Smooth muscle cell (in vitro differentiated cells): ENCODE measurements around the gene HHIPL1. TPM values are rescaled to one million over a fixed set of nuclear protein-coding genes. Genes with fewer than 3 reads are reported as not detected.

Experiments
- DNase-seq: peaks from one replicate; lab custom pipeline; 2025; ENCODE audit not compliant: unreplicated experiment; lab: John Stamatoyannopoulos, UW
- H2AFZ ChIP-seq: fragments of 200-600 bp; sonication (generic); 2 replicates; pipeline ENCODE4 v1.6.0; 2016; ENCODE audit warnings: antibody characterized with exemption, low read depth, mild to moderate bottlenecking
- H3F3A ChIP-seq: fragments of 200-600 bp; sonication (generic); 2 replicates; pipeline ENCODE4 v1.6.0; 2017; ENCODE audit warnings: antibody characterized with exemption, low read depth
- H3K27ac ChIP-seq: fragments of 200-600 bp; sonication (generic); 2 replicates; pipeline ENCODE4 v1.5.1; 2016; ENCODE audit warnings: low read depth, mild to moderate bottlenecking
- H3K27me3 ChIP-seq: fragments of 200-600 bp; sonication (generic); 2 replicates; pipeline ENCODE4 v1.6.1; 2016; ENCODE audit warnings: low read depth, mild to moderate bottlenecking
- H3K36me3 ChIP-seq: fragments of 200-600 bp; sonication (generic); 2 replicates; pipeline ENCODE4 v1.5.1; 2016; ENCODE audit warnings: low read depth
- H3K4me1 ChIP-seq: fragments of 200-600 bp; sonication (generic); 2 replicates; pipeline ENCODE4 v1.5.1; 2016; ENCODE audit warnings: low read depth
- H3K4me2 ChIP-seq: fragments of 200-600 bp; sonication (generic); 2 replicates; pipeline ENCODE4 v1.6.0; 2016; ENCODE audit warnings: mild to moderate bottlenecking
- H3K4me3 ChIP-seq: fragments of 200-600 bp; sonication (generic); 2 replicates; pipeline ENCODE4 v1.5.1; 2016; ENCODE audit warnings: mild to moderate bottlenecking
- H3K79me2 ChIP-seq: fragments of 200-600 bp; sonication (generic); 2 replicates; pipeline ENCODE4 v1.6.0; 2016; ENCODE audit warnings: low read depth, mild to moderate bottlenecking
- H3K9ac ChIP-seq: fragments of 200-600 bp; sonication (generic); 2 replicates; pipeline ENCODE4 v1.6.0; 2016; ENCODE audit warnings: low read depth
- H3K9me3 ChIP-seq: fragments of 200-600 bp; sonication (generic); replicated peaks from 2 replicates; pipeline ENCODE4 v1.5.1; 2016; ENCODE audit warnings: low read depth
- H4K20me1 ChIP-seq: fragments of 200-600 bp; sonication (generic); 2 replicates; pipeline ENCODE4 v1.6.0; 2016; ENCODE audit warnings: low read depth
- WGBS: methylation state at CpG from one replicate; pipeline ENCODE4 v1.1.7; 2016; ENCODE audit warnings: low lambda C conversion rate; 5-methylcytosine and 5-hydroxymethylcytosine counted together
- polyA plus RNA-seq: library from polyadenylated mRNA; unstranded; fragments of >200 nt; fragmentation: Nextera tagmentation; extraction: Ambion mirVana; gene quantifications from 2 replicates; pipeline ENCODE4 v1.2.1, GENCODE V29; 2016
- total RNA-seq: library from RNA; depleted of rRNA; stranded (reverse); fragments of >200 nt; gene quantifications from 2 replicates; pipeline ENCODE4 v1.2.3, GENCODE V29; 2014
- TF ChIP-seq, protein P1 (sequence below): fragments of 200-600 bp; sonication (generic); IDR thresholded peaks from 2 replicates; pipeline ENCODE4 v1.5.1; 2017; ENCODE audit warnings: borderline replicate concordance, mild to moderate bottlenecking, antibody characterized with exemption; ENCODE audit not compliant: insufficient read depth, poor library complexity, severe bottlenecking

The HHIPL1 gene
- total and polyA plus RNA-seq, 2 experiments from 2014 or later, result 9.6 to 11.9 TPM

DNA sequence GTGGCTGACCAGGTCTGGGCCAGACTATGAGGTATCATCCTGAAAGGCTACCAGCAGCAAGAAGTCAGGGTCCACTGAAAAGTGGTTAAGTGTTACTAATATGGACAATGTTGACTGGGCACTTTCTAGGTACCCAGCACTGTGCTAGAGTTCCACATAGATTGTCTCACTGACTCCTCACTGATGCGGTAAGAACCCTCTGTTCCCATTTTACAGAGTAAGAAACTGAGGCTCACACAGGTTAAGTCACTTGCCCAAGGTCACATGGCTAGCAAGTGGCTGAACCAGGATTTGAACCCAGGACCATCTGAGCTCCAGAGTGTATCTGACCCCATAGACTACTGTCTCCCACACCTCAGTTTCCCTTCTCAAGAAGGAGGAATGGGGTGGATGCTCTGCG is 36.3 kb upstream of the HHIPL1 start:
- Histone ChIP-seq H3K4me3 (no peak overlapping the region), H3K9ac (no peak overlapping the region), H3K27ac (no peak overlapping the region)

DNA sequence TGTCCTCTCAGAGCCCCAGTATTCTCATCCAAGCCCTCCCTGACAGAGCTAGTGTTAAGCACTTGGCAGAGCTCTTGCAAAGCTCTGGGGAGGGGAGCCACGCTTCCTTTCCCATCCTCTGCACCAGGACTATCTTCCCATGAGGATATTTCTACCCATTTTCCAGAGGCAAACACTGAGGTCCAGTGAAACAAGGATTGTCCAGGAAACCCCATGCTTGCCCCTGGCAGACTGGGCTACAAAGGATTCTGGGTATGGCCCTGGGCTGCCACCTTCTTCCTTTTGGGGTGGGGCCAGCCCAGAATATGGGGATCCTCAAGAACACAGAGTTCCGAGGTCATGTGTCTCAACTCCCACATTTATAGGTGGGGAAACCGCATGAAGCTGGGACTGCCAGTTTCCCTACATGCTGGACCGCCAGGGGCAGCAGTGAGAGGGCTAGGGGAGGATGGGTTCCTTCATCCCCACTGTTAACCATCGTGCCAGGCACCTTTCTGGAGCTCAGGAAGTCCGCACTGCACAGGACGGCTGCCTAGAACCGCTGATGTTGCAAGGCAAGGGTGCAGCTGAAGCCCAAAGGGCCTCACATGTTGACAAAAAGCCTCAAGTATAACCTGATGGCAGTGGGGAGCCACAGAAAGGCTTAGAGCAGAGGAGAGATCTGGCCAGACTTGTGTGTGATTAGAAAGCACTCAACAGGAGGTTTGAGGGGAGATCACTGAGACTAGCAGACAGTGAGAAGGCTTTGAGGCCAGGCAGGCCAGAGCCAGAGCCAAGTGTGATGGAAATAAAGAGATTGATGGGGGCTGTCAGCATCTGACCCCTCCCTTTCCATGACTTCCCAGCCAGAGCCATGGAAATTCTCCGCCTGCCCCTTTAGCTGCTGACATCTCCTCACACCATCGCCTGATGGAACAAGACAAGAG is 35.4 kb upstream of the HHIPL1 start:
- H4K20me1 ChIP-seq, result no peaks in the 10 kb centered on the region
- no peak for DNase-seq
- no peak overlapping the region for H3K9ac ChIP-seq
- peaks cover 3% of the 10 kb centered on the region for H3F3A ChIP-seq
- no peak overlapping the region for H3K4me3 ChIP-seq
- H3K9me3 ChIP-seq, result no peaks in the 10 kb centered on the region
- H3K4me2 ChIP-seq, result no peak overlapping the region
- no peaks in the 10 kb centered on the region for H3K27me3 ChIP-seq
- no peaks in the 10 kb centered on the region for H3K36me3 ChIP-seq
- WGBS, result 77% methylated on average over 10 of the region's 10 CpGs
- H3K79me2 ChIP-seq, result no peaks in the 10 kb centered on the region
- H2AFZ ChIP-seq, result no peak overlapping the region
- TF ChIP-seq, protein P1, sequence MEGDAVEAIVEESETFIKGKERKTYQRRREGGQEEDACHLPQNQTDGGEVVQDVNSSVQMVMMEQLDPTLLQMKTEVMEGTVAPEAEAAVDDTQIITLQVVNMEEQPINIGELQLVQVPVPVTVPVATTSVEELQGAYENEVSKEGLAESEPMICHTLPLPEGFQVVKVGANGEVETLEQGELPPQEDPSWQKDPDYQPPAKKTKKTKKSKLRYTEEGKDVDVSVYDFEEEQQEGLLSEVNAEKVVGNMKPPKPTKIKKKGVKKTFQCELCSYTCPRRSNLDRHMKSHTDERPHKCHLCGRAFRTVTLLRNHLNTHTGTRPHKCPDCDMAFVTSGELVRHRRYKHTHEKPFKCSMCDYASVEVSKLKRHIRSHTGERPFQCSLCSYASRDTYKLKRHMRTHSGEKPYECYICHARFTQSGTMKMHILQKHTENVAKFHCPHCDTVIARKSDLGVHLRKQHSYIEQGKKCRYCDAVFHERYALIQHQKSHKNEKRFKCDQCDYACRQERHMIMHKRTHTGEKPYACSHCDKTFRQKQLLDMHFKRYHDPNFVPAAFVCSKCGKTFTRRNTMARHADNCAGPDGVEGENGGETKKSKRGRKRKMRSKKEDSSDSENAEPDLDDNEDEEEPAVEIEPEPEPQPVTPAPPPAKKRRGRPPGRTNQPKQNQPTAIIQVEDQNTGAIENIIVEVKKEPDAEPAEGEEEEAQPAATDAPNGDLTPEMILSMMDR, result no peak
- no peak overlapping the region for H3K27ac ChIP-seq
- H3K4me1 ChIP-seq, result peaks cover 19% of the 10 kb centered on the region

More for the DNA sequence above, 36.3 kb upstream of the HHIPL1 start:
- Histone ChIP-seq H4K20me1 (no peaks in the 10 kb centered on the region), H3K9me3 (no peaks in the 10 kb centered on the region), H3K4me1 (peaks cover 19% of the 10 kb centered on the region), H2AFZ (no peak overlapping the region), H3K36me3 (no peaks in the 10 kb centered on the region), H3K27me3 (no peaks in the 10 kb centered on the region), H3K79me2 (no peaks in the 10 kb centered on the region), H3K4me2 (no peak overlapping the region), H3F3A (peaks cover 3% of the 10 kb centered on the region)
- TF ChIP-seq, protein P1, result no peak
- no peak for DNase-seq
- 96% methylated on average over 2 of the region's 2 CpGs for WGBS

DNA sequence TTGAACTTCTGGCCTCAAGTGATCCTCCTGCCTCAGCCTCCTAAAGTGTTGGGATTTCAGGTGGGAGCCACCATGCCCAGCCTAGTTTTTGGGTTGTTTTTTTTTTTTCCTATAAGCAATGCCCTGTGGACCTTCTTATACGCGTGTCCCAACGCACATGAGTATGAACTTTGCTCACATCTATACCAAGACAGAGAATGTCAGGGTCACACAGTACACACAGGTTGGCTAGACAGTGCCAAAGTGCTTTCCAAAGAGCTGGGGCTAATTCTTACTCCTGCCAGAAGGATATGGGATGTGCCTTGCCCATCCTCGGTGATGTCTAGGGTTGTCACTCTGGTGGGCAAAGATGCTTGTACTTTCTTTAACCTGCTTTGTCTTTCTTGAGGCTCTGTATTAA is 33.3 kb upstream of the HHIPL1 start:
- Histone ChIP-seq H3K9ac (no peak overlapping the region), H3K27me3 (no peaks in the 10 kb centered on the region), H3F3A (no peaks in the 10 kb centered on the region), H3K79me2 (no peaks in the 10 kb centered on the region), H3K9me3 (no peaks in the 10 kb centered on the region), H3K36me3 (no peaks in the 10 kb centered on the region), H3K27ac (no peak overlapping the region), H3K4me1 (peaks cover 7% of the 10 kb centered on the region), H2AFZ (no peak overlapping the region), H3K4me3 (no peak overlapping the region), H3K4me2 (no peak overlapping the region), H4K20me1 (no peaks in the 10 kb centered on the region)
- DNase-seq, result no peak
- TF ChIP-seq, protein P1, result no peak
- 100% methylated on average over 4 of the region's 4 CpGs for WGBS
